GM18519 (cell line): ENCODE results near the gene M1AP.

Experiments
- ATAC-seq: cut with Tn5 transposase; IDR thresholded peaks from one replicate; pipeline ENCODE4 v1.9.1; 2021; ENCODE audit warnings: mild to moderate bottlenecking, moderate library complexity; ENCODE audit not compliant: unreplicated experiment, low FRiP score

M1AP gene

GRCh38 chr2:74648009-74648443 is at the start of gene M1AP:
TSS of gene M1AP (minus strand) at chr2:74648330. CDS start at chr2:74640275, 8,055 bp downstream.
- no peak for ATAC-seq

GRCh38 chr2:74696829-74697228 is 48.7 kb upstream of the M1AP start:
- no peak for ATAC-seq

GRCh38 chr2:74695663-74696062 is 47.5 kb upstream of the M1AP start:
- no peak for ATAC-seq

- no peak for ATAC-seq
Measured at GRCh38 chr2:74694281-74694680, 46.2 kb upstream of the M1AP start.

GRCh38 chr2:74693668-74694067 is 45.5 kb upstream of the M1AP start:
- no peak for ATAC-seq

- no peak for ATAC-seq
Measured at GRCh38 chr2:74693213-74693612, 45.1 kb upstream of the M1AP start.

- ATAC-seq, result no peak
Measured at GRCh38 chr2:74691929-74692328, 43.8 kb upstream of the M1AP start.

- ATAC-seq, result no peak
Measured at GRCh38 chr2:74690571-74690970, 42.4 kb upstream of the M1AP start.

GRCh38 chr2:74689671-74690070 is 41.5 kb upstream of the M1AP start:
- no peak for ATAC-seq

GRCh38 chr2:74688881-74689280 is 40.8 kb upstream of the M1AP start:
- no peak for ATAC-seq

- no peak for ATAC-seq
Measured at GRCh38 chr2:74685408-74685807, 37.3 kb upstream of the M1AP start.

GRCh38 chr2:74682501-74682900 is 34.4 kb upstream of the M1AP start:
- no peak for ATAC-seq

- ATAC-seq, result no peak
Measured at GRCh38 chr2:74679615-74680014, 31.5 kb upstream of the M1AP start.

- no peak for ATAC-seq
Measured at GRCh38 chr2:74676331-74676730, 28.2 kb upstream of the M1AP start.

GRCh38 chr2:74675090-74675489 is 27.0 kb upstream of the M1AP start:
- no peak for ATAC-seq

GRCh38 chr2:74673826-74674528 is 25.8 kb upstream of the M1AP start:
- no peak for ATAC-seq

GRCh38 chr2:74671479-74671878 is 23.3 kb upstream of the M1AP start:
- no peak for ATAC-seq

GRCh38 chr2:74670263-74670662 is 22.1 kb upstream of the M1AP start:
- ATAC-seq, result no peak

GRCh38 chr2:74668087-74668486 is 20.0 kb upstream of the M1AP start:
- ATAC-seq, result no peak

GRCh38 chr2:74659462-74659861 is 11.3 kb upstream of the M1AP start:
- no peak for ATAC-seq

- ATAC-seq, result no peak
Measured at GRCh38 chr2:74658516-74658915, 10.4 kb upstream of the M1AP start.

GRCh38 chr2:74655579-74655978 is 7.4 kb upstream of the M1AP start:
- no peak for ATAC-seq
